ENCODE measurements around the gene TFF2. TPM values are rescaled to one million over a fixed set of nuclear protein-coding genes. Genes with fewer than 3 reads are reported as not detected.

TFF2 gene
- polyA plus RNA-seq, 1 of the 3 experiments (the other 2 are of a cell fraction) = not detected

GRCh38 chr21:42390193-42390592, 39.4 kb upstream of the TFF2 start:
- Histone ChIP-seq H3K4me3 (ENCODE audit: low read depth in 2 of 2, low read length in 1 of 2) (no peak overlapping the region), H3K27me3 (ENCODE audit: insufficient read depth) (no peaks in the 10 kb centered on the region), H3K36me3 (replicated peaks in 1 of 2; ENCODE audit: control insufficient read depth in 1 of 2, insufficient read depth in 2 of 2, low read length in 1 of 2) (no peaks in the 10 kb centered on the region), H3K4me2 (no peak overlapping the region), H3K9me3 (no peaks in the 10 kb centered on the region), H4K20me1 (ENCODE audit: insufficient read depth) (no peaks in the 10 kb centered on the region), H3K9ac (no peak overlapping the region), H3K4me1 (ENCODE audit: control insufficient read depth in 1 of 2, insufficient read depth in 2 of 2, low read depth in 1 of 2, low read length in 1 of 2) (no peaks in the 10 kb centered on the region), H3F3A (replicated peaks; ENCODE audit: insufficient read depth) (no peaks in the 10 kb centered on the region), H3K27ac (ENCODE audit: low read depth in 2 of 2, low read length in 1 of 2) (no peak overlapping the region), H2AFZ (ENCODE audit: low read depth) (no peak overlapping the region), H3K9me2 (no peaks in the 10 kb centered on the region), H3K79me2 (ENCODE audit: insufficient read depth) (no peaks in the 10 kb centered on the region)
- WGBS (ENCODE audit: low lambda C conversion rate) = 36% methylated on average over 5 of the region's 5 CpGs
- TF ChIP-seq FOXM1 (IDR thresholded peaks at IDR 0.05; ENCODE audit: low read depth) = no peak
- no peak for TF ChIP-seq RAD21 (IDR thresholded peaks at IDR 0.05; ENCODE audit: low read length)
- no peak for TF ChIP-seq TCF12 (IDR thresholded peaks at IDR 0.05)
- TF ChIP-seq JUND (IDR thresholded peaks at IDR 0.05) = no peak
- TF ChIP-seq MAX (IDR thresholded peaks at IDR 0.05; ENCODE audit: low read depth) = no peak
- TF ChIP-seq EZH2phosphoT487 (IDR thresholded peaks at IDR 0.05; ENCODE audit: borderline replicate concordance, low read depth) = no peak
- no peak for TF ChIP-seq FOSL2 (IDR thresholded peaks at IDR 0.05; ENCODE audit: borderline replicate concordance, low read depth)
- no peak for TF ChIP-seq FOXJ3 (CRISPR knock-in tag; IDR thresholded peaks at IDR 0.05)
- no peak for TF ChIP-seq GATA2 (CRISPR knock-in tag; IDR thresholded peaks at IDR 0.05)
- no peak for TF ChIP-seq RCOR1 (IDR thresholded peaks at IDR 0.05; ENCODE audit: low read length)
- no peak for TF ChIP-seq TEAD4 (IDR thresholded peaks at IDR 0.05; ENCODE audit: borderline replicate concordance, insufficient read depth)
- TF ChIP-seq ELF1 (IDR thresholded peaks at IDR 0.05) = no peak
- TF ChIP-seq MXI1 (IDR thresholded peaks at IDR 0.05; ENCODE audit: low read depth, low read length) = no peak
- TF ChIP-seq TAF1 (IDR thresholded peaks at IDR 0.05; ENCODE audit: borderline replicate concordance, low read depth, low read length) = no peak
- no peak for TF ChIP-seq CTCF (IDR thresholded peaks at IDR 0.05)
- TF ChIP-seq YY1 (IDR thresholded peaks at IDR 0.05; ENCODE audit: low read depth) = no peak
- TF ChIP-seq USF1 (IDR thresholded peaks at IDR 0.05; ENCODE audit: borderline replicate concordance, low read depth) = no peak
- no peak for TF ChIP-seq POLR2AphosphoS5 (IDR thresholded peaks at IDR 0.05; ENCODE audit: low read depth, low read length)
- TF ChIP-seq RFX5 (IDR thresholded peaks at IDR 0.05; ENCODE audit: low read length) = no peak
- POLR2A ChIA-PET = no interaction called here
- no peak for DNase-seq
- CTCF ChIA-PET = no interaction called here

GRCh38 chr21:42389449-42389835, 38.6 kb upstream of the TFF2 start:
- Histone ChIP-seq H3K36me3 (replicated peaks in 1 of 2; ENCODE audit: control insufficient read depth in 1 of 2, insufficient read depth in 2 of 2, low read length in 1 of 2) (no peaks in the 10 kb centered on the region), H3K27me3 (ENCODE audit: insufficient read depth) (no peaks in the 10 kb centered on the region), H3K9ac (no peak overlapping the region), H3F3A (replicated peaks; ENCODE audit: insufficient read depth) (no peaks in the 10 kb centered on the region), H2AFZ (ENCODE audit: low read depth) (no peak overlapping the region), H3K9me2 (no peaks in the 10 kb centered on the region), H4K20me1 (ENCODE audit: insufficient read depth) (no peaks in the 10 kb centered on the region), H3K4me3 (ENCODE audit: low read depth in 2 of 2, low read length in 1 of 2) (no peak overlapping the region), H3K79me2 (ENCODE audit: insufficient read depth) (no peaks in the 10 kb centered on the region), H3K4me2 (no peak overlapping the region), H3K9me3 (no peaks in the 10 kb centered on the region), H3K27ac (ENCODE audit: low read depth in 2 of 2, low read length in 1 of 2) (no peak overlapping the region), H3K4me1 (ENCODE audit: control insufficient read depth in 1 of 2, insufficient read depth in 2 of 2, low read depth in 1 of 2, low read length in 1 of 2) (no peaks in the 10 kb centered on the region)
- TF ChIP-seq USF1 (IDR thresholded peaks at IDR 0.05; ENCODE audit: borderline replicate concordance, low read depth) = no peak
- no peak for TF ChIP-seq NFIC (IDR thresholded peaks at IDR 0.05; ENCODE audit: borderline replicate concordance)
- TF ChIP-seq JUND (IDR thresholded peaks at IDR 0.05) = no peak
- no peak for TF ChIP-seq RFX5 (IDR thresholded peaks at IDR 0.05; ENCODE audit: low read length)
- ChIA-PET POLR2A (no interaction called here), CTCF (no interaction called here)
- DNase-seq = no peak
- WGBS (ENCODE audit: low lambda C conversion rate) = 53% methylated on average over 6 of the region's 6 CpGs

Data from SK-N-SH (cell line).